Measurements from ENCODE around the gene ATP8B3.

ATP8B3 gene, protein sequence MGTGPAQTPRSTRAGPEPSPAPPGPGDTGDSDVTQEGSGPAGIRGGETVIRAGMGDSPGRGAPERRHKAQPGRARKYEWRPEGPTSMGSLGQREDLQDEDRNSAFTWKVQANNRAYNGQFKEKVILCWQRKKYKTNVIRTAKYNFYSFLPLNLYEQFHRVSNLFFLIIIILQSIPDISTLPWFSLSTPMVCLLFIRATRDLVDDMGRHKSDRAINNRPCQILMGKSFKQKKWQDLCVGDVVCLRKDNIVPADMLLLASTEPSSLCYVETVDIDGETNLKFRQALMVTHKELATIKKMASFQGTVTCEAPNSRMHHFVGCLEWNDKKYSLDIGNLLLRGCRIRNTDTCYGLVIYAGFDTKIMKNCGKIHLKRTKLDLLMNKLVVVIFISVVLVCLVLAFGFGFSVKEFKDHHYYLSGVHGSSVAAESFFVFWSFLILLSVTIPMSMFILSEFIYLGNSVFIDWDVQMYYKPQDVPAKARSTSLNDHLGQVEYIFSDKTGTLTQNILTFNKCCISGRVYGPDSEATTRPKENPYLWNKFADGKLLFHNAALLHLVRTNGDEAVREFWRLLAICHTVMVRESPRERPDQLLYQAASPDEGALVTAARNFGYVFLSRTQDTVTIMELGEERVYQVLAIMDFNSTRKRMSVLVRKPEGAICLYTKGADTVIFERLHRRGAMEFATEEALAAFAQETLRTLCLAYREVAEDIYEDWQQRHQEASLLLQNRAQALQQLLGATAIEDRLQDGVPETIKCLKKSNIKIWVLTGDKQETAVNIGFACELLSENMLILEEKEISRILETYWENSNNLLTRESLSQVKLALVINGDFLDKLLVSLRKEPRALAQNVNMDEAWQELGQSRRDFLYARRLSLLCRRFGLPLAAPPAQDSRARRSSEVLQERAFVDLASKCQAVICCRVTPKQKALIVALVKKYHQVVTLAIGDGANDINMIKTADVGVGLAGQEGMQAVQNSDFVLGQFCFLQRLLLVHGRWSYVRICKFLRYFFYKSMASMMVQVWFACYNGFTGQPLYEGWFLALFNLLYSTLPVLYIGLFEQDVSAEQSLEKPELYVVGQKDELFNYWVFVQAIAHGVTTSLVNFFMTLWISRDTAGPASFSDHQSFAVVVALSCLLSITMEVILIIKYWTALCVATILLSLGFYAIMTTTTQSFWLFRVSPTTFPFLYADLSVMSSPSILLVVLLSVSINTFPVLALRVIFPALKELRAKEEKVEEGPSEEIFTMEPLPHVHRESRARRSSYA (N-terminal part only)

GRCh38 chr19:1811942-1812425 lies at the start of gene ATP8B3:
Gene ATP8B3, minus strand, starts transcription at chr19:1812276. Its CDS starts 540 bp downstream, at chr19:1811736.
- in situ Hi-C loops (cut with HindIII; ENCODE audit: low sequenced_read_pairs) = no loop called here

DNA sequence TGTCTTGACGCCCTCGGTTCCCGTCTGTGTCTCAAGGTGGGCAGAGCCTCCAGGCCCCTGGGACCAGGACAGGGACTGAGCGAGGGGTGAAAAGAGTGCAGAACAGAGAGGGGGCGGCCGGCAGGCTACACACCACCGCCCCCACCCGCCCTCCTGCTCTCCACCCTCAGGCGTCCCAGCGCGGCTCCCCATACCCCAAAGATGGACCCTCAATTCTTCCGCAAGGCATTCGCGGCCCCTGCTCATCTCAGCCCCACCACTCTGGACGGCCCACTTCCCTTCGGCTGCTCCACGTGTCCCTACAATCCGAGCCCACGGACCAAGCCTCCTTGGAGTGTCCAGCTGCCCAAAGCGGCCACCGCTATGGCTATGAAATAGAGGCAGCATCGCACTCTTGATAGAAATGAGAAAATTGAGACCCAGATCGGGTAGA lies 49.5 kb upstream of the ATP8B3 start:
- in situ Hi-C loops (cut with HindIII; ENCODE audit: low sequenced_read_pairs) = no loop called here

- in situ Hi-C loops (cut with HindIII; ENCODE audit: low sequenced_read_pairs) = no loop called here
These were observed 48.9 kb upstream of the ATP8B3 start for GRCh38 chr19:1860821-1861598.

- in situ Hi-C loops (cut with HindIII; ENCODE audit: low sequenced_read_pairs) = no loop called here
These were observed 48.1 kb upstream of the ATP8B3 start for GRCh38 chr19:1860042-1860775.

DNA sequence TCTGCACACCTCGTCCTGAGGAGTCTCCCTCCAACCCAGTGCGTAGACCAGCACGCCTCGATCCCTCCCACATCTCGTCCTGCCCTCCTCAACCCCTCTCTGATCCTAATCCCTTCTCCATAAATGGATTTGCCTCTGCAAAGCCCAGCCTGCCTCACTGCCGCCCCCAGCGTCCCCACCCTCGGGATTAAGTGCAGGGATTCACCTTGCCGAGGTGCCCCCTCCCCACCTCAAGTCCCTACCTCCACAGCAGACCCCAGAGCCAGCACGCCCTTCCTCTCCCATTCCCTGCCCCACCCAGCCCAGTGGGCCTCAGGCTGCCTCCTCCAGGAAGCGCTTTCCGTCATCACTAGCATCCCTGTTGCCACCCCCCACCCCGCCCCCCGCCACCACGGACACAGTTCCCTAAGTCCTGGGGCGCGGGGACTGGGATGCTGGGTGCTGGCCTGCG lies 47.3 kb upstream of the ATP8B3 start:
- in situ Hi-C loops (cut with HindIII; ENCODE audit: low sequenced_read_pairs) = no loop called here

DNA sequence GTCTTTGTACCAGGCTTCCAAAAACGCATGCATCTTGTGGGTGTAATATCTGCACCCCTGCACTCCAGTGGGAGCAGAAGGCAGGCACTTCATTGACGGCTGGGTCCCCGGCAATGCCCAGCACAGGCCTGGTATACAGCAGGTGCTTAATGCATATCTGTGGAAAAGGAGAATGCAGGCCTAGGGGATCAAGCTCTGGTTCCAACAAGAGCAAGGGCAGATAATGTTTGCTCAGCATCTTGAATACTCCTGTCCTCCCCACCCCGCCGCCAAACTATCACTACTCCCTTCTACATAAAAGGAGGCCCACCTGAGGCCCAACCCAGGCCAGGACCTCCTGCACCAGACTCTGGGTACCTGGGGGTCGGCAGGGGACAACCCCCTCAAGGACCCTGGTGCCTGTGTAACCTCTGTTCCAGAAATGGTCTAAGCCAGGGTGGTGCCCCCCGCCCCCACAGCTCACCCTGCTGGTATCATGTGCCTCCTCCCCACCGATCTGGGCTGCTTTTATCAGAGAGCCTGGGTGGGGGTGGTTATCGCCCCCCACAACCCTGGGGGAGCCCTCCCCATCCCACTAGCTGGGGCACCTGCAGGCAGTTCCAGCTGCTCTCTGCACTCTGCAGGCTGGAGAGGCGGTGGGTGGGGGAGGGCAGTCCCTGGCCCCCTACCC lies 46.5 kb upstream of the ATP8B3 start:
- in situ Hi-C loops (cut with HindIII; ENCODE audit: low sequenced_read_pairs) = no loop called here

DNA sequence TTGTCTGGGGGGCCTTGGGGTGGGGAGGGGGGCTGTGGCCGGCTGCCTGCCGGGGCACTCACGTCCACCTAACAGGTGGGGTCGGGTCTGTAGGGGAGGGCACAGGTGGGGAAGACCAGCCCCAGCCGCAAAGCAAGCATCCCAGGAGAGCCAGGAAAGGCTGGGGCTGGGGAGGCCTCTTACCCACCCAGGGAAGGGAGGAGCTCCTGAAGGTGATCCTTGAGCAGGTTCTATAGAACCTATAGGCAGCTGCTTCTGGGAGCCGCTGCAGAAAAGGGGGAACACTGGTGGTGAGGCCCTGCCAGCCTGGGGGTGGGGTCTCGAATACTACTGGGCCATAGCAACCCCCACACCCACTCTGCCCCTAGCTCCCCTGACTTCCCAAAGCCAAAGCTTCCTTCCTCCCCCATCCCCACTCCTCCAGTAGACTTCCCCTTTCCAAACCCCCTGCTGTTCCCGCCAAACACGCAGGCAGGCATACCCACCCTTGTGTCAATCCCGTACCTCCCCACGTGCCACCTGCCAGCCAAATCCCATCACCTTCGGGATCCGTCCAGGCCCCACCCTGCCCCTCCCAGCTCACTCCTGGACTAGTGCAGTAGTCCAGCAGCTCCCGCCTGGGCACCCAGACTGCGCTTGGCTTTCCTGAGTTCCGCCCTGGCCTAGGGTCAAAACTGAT lies 45.7 kb upstream of the ATP8B3 start:
- in situ Hi-C loops (cut with HindIII; ENCODE audit: low sequenced_read_pairs) = no loop called here

DNA sequence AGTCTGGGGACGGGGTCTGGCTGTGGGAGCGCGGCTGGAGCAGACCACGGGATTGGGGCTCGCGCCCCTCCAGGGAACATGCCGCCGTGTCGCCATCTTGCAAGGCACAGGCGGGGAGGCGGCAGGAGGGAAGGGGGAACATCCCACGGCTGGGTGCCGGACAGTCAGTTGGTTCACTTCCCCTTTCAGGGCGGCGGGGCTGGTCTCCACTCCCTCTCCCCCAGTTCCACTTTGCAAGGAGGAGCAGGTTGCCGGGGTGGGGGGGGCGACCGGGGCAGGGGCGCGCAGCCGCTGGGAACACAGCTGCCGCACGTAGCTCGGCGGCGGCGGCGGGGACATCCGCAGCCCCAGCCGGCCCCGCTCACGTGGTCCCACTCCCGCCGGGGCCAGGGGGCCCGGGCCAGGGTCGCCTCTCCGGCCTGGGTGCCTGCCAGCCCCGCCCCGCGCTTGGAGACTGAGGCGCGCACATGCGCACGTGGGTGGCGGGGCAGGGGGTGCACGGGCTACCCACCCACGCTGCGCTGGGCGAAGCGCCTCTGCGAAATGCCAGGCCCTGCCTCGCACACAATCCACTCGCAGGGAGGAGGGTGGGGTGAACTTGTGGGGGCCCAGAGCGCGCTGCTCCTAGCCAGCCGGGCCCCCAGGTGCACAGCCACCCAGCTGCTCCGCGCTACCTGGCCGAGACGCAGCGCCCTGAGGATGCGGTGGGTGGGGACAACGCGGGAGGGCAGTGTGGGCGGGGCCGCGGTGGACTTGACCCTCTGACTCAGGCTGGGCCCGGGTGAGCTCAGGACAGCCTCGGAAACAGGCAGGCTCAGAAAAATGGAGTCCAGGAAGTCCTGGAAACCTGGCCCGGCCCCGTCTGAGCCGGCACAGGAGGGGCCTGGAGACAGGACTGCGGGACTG lies 44.9 kb upstream of the ATP8B3 start:
- in situ Hi-C loops (cut with HindIII; ENCODE audit: low sequenced_read_pairs) = no loop called here

DNA sequence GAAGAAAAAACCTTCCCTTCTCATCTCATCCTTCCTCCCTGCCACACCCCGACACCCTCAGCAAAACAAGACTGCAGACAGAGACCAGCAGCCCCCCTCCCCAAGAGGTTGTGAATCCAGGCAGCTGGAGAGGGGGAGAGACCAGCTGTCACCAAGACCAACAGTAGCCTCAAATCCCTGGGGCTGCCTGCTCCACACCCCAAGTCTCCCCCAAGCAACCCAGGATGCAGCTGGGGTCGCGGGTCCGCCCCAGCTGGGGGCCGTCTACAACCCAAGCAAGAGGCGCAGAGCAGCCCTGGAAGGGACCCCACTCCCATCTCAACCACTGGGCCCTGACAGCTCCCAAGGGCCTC lies 44.2 kb upstream of the ATP8B3 start:
- in situ Hi-C loops (cut with HindIII; ENCODE audit: low sequenced_read_pairs) = no loop called here

GRCh38 chr19:1855828-1856255 lies 43.8 kb upstream of the ATP8B3 start:
- in situ Hi-C loops (cut with HindIII; ENCODE audit: low sequenced_read_pairs) = no loop called here

- in situ Hi-C loops (cut with HindIII; ENCODE audit: low sequenced_read_pairs) = no loop called here
These were observed 43.2 kb upstream of the ATP8B3 start for GRCh38 chr19:1855040-1855827.

- in situ Hi-C loops (cut with HindIII; ENCODE audit: low sequenced_read_pairs) = no loop called here
These were observed 42.5 kb upstream of the ATP8B3 start for GRCh38 chr19:1854542-1855039.

GRCh38 chr19:1854039-1854541 lies 42.0 kb upstream of the ATP8B3 start:
- in situ Hi-C loops (cut with HindIII; ENCODE audit: low sequenced_read_pairs) = no loop called here

- in situ Hi-C loops (cut with HindIII; ENCODE audit: low sequenced_read_pairs) = no loop called here
These were observed 41.4 kb upstream of the ATP8B3 start for GRCh38 chr19:1853295-1854038.

DNA sequence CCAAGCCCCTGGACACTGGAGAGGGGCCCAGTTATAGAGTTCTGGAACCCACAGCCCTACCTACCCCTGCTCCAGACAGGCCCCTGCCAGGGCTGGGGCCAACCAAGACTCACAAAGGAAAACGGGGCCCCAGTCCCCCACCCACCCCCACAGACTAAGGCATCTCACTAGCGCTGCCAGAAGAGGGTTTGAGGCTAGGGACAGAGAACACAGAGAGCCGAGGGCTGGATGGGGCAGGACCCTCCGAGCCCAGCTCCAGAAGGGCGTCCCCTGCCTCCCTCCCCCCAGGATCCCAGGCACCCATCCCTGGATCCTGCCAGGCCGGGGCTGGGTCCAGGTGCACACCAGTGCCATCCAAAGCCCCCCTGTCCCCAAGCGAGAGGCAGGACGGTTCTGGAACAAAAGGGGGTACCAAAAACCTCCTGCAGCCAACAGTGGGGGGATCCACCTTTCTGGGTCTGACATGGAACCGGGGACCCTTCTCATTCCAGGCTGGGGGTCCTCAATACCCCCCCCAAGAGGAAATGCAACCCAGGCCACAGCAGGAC lies 40.6 kb upstream of the ATP8B3 start:
- in situ Hi-C loops (cut with HindIII; ENCODE audit: low sequenced_read_pairs) = no loop called here
